ENCODE results near the gene DHX35. TPM values are rescaled to one million over a fixed set of nuclear protein-coding genes. Genes with fewer than 3 reads are reported as not detected.

DHX35 gene
- total RNA-seq, 1 donor from 2014 or later = 15.2 TPM

GRCh38 chr20:38970302-38970701 lies 8.2 kb downstream of the DHX35 start:
- Mint-ChIP-seq H3K4me1 (no peaks in the 10 kb centered on the region), H3K9me3 (no peaks in the 10 kb centered on the region), H3K36me3 (peaks cover 6% of the 10 kb centered on the region), H3K27me3 (ENCODE audit: low read depth) (no peaks in the 10 kb centered on the region), H3K4me3 (no peak overlapping the region), H3K27ac (no peak overlapping the region)
- DNase-seq (ENCODE audit: low spot score in 2 of 2, unreplicated experiment in 2 of 2) = no peak
- TF ChIP-seq CTCF (IDR thresholded peaks at IDR 0.05; ENCODE audit: unreplicated experiment) = no peak

GRCh38 chr20:38973107-38973506 lies 11.0 kb downstream of the DHX35 start:
- Mint-ChIP-seq H3K4me1 (no peaks in the 10 kb centered on the region), H3K4me3 (no peak overlapping the region), H3K27me3 (ENCODE audit: low read depth) (no peaks in the 10 kb centered on the region), H3K27ac (no peak overlapping the region), H3K9me3 (no peaks in the 10 kb centered on the region), H3K36me3 (peaks cover 6% of the 10 kb centered on the region)
- no peak for TF ChIP-seq CTCF (IDR thresholded peaks at IDR 0.05; ENCODE audit: unreplicated experiment)
- DNase-seq (ENCODE audit: low spot score in 2 of 2, unreplicated experiment in 2 of 2) = no peak

GRCh38 chr20:38973645-38974044 lies 11.5 kb downstream of the DHX35 start:
- no peak overlapping the region for H3K27ac Mint-ChIP-seq
- H3K9me3 Mint-ChIP-seq = no peaks in the 10 kb centered on the region
- H3K4me1 Mint-ChIP-seq = no peaks in the 10 kb centered on the region
- TF ChIP-seq CTCF (IDR thresholded peaks at IDR 0.05; ENCODE audit: unreplicated experiment) = no peak
- H3K36me3 Mint-ChIP-seq = peaks cover 6% of the 10 kb centered on the region
- H3K4me3 Mint-ChIP-seq = no peak overlapping the region
- no peak for DNase-seq (ENCODE audit: low spot score in 2 of 2, unreplicated experiment in 2 of 2)
- H3K27me3 Mint-ChIP-seq (ENCODE audit: low read depth) = no peaks in the 10 kb centered on the region

GRCh38 chr20:38975539-38976120 lies 13.5 kb downstream of the DHX35 start:
- H3K27ac Mint-ChIP-seq = no peak overlapping the region
- no peak overlapping the region for H3K4me3 Mint-ChIP-seq
- peaks cover 6% of the 10 kb centered on the region for H3K36me3 Mint-ChIP-seq
- H3K9me3 Mint-ChIP-seq = no peaks in the 10 kb centered on the region
- no peaks in the 10 kb centered on the region for H3K27me3 Mint-ChIP-seq (ENCODE audit: low read depth)
- H3K4me1 Mint-ChIP-seq = no peaks in the 10 kb centered on the region
- no peak for DNase-seq (ENCODE audit: low spot score in 2 of 2, unreplicated experiment in 2 of 2)
- no peak for TF ChIP-seq CTCF (IDR thresholded peaks at IDR 0.05; ENCODE audit: unreplicated experiment)

- TF ChIP-seq CTCF (IDR thresholded peaks at IDR 0.05; ENCODE audit: unreplicated experiment) = no peak
- DNase-seq (ENCODE audit: low spot score in 2 of 2, unreplicated experiment in 2 of 2) = no peak
- Mint-ChIP-seq H3K4me1 (peaks cover 6% of the 10 kb centered on the region), H3K9me3 (no peaks in the 10 kb centered on the region), H3K27me3 (ENCODE audit: low read depth) (no peaks in the 10 kb centered on the region), H3K27ac (no peak overlapping the region), H3K4me3 (no peak overlapping the region), H3K36me3 (peaks cover 9% of the 10 kb centered on the region)
These were observed 17.3 kb downstream of the DHX35 start for GRCh38 chr20:38979434-38979833.

GRCh38 chr20:38979842-38980241 lies 17.7 kb downstream of the DHX35 start:
- H3K9me3 Mint-ChIP-seq = no peaks in the 10 kb centered on the region
- DNase-seq (ENCODE audit: low spot score in 2 of 2, unreplicated experiment in 2 of 2) = no peak
- no peak overlapping the region for H3K27ac Mint-ChIP-seq
- no peak for TF ChIP-seq CTCF (IDR thresholded peaks at IDR 0.05; ENCODE audit: unreplicated experiment)
- H3K4me3 Mint-ChIP-seq = no peak overlapping the region
- no peaks in the 10 kb centered on the region for H3K27me3 Mint-ChIP-seq (ENCODE audit: low read depth)
- H3K4me1 Mint-ChIP-seq = peaks cover 6% of the 10 kb centered on the region
- H3K36me3 Mint-ChIP-seq = peaks cover 9% of the 10 kb centered on the region
